Adipocyte (in vitro differentiated cells): Measurements from ENCODE around the gene LRRC1.
"Not testable (repeated sequence)": the region's sequence is repeated elsewhere in the genome, so short reads cannot be mapped to it uniquely, and the experiment has no call there.

Experiments
- DNase-seq: peaks from one replicate; pipeline ENCODE4 v3.0.0-alpha.2; 2015; ENCODE audit warnings: low read depth
- H3K27me3 ChIP-seq: replicated peaks from 2 replicates; pipeline ENCODE4 v1.7.0; 2013; ENCODE audit warnings: mild to moderate bottlenecking, low read length, moderate library complexity; ENCODE audit not compliant: control insufficient read depth, insufficient read depth
- H3K36me3 ChIP-seq: 2 replicates; pipeline ENCODE4 v1.7.0; 2013; ENCODE audit warnings: low read length, mild to moderate bottlenecking, moderate library complexity; ENCODE audit not compliant: control insufficient read depth, insufficient read depth, severe bottlenecking
- H3K4me1 ChIP-seq: 2 replicates; pipeline ENCODE4 v1.7.0; 2013; ENCODE audit warnings: mild to moderate bottlenecking, low read length, moderate library complexity; ENCODE audit not compliant: control insufficient read depth, insufficient read depth
- H3K4me3 ChIP-seq: 2 replicates; pipeline ENCODE4 v1.7.0; 2013; ENCODE audit warnings: mild to moderate bottlenecking, low read length, moderate library complexity
- H3K9ac ChIP-seq: 2 replicates; pipeline ENCODE4 v1.7.0; 2013; ENCODE audit warnings: mild to moderate bottlenecking, low read length, moderate library complexity
- H3K9me3 ChIP-seq: 2 replicates; pipeline ENCODE4 v1.7.0; 2013; ENCODE audit warnings: mild to moderate bottlenecking, low read length, moderate library complexity; ENCODE audit not compliant: control insufficient read depth

Gene LRRC1

GRCh38 chr6:53803081-53803860 lies 8.5 kb downstream of the LRRC1 start:
- no peak overlapping the region for H3K9ac ChIP-seq
- no peaks in the 10 kb centered on the region for H3K9me3 ChIP-seq
- H3K27me3 ChIP-seq = no peaks in the 10 kb centered on the region
- H3K36me3 ChIP-seq = no peaks in the 10 kb centered on the region
- peaks cover 3% of the 10 kb centered on the region for H3K4me1 ChIP-seq
- peak; percentile 33 for DNase-seq
- no peak overlapping the region for H3K4me3 ChIP-seq

DNA sequence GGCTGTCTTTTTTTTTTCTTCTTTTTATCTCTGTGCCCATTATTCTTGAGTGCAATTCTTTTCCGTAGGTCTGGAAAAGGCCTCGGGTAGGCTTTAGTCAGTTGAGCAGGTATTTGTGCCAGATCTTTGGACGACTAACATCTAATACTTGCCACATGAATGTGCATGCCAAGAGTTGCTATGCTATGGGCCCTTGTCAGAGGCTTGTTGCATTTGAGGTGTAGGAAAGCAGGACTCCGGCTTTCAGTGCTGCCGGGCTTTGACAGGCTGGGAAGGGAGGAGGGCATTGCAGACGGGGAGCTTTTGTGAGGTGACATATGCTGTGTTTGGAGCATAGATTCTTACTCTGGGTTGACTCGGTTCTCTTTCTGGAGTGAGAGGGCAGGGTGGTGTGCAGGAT lies 10.2 kb downstream of the LRRC1 start:
- Histone ChIP-seq H3K36me3 (no peaks in the 10 kb centered on the region), H3K4me1 (peaks cover 3% of the 10 kb centered on the region), H3K4me3 (no peak overlapping the region), H3K9me3 (no peaks in the 10 kb centered on the region), H3K27me3 (no peaks in the 10 kb centered on the region), H3K9ac (no peak overlapping the region)
- DNase-seq = no peak

- Histone ChIP-seq H3K9ac (no peak overlapping the region), H3K36me3 (no peaks in the 10 kb centered on the region), H3K4me1 (peaks cover 3% of the 10 kb centered on the region), H3K9me3 (no peaks in the 10 kb centered on the region), H3K4me3 (no peak overlapping the region), H3K27me3 (no peaks in the 10 kb centered on the region)
- DNase-seq = no peak
Measured at GRCh38 chr6:53805725-53806124, 10.9 kb downstream of the LRRC1 start.

DNA sequence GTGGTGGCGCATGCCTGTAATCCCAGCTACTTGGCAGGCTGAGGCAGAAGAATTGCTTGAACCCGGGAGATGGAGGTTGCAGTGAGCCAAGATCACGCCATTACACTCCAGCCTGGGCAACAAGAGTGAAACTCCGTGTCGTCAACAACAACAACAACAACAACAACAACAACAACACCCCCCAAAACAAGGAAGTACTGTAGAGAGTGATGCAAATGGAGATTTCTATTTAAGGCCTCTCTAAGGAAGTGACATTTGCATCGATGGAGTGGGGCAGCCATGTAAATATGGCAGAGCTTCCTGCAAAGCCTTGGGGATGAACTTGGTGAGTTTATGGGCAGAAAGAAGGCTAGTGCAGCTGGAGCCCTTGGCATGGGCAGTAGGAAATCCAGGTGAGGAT lies 12.8 kb downstream of the LRRC1 start:
- H3K27me3 ChIP-seq, H3K4me1 ChIP-seq, H3K9me3 ChIP-seq, H3K4me3 ChIP-seq, H3K9ac ChIP-seq, H3K36me3 ChIP-seq, DNase-seq: not testable (repeated sequence)

- no peaks in the 10 kb centered on the region for H3K4me1 ChIP-seq
- no peaks in the 10 kb centered on the region for H3K9me3 ChIP-seq
- H3K9ac ChIP-seq = no peak overlapping the region
- no peak for DNase-seq
- H3K27me3 ChIP-seq = no peaks in the 10 kb centered on the region
- no peak overlapping the region for H3K4me3 ChIP-seq
- no peaks in the 10 kb centered on the region for H3K36me3 ChIP-seq
Measured at GRCh38 chr6:53808302-53808881, 13.6 kb downstream of the LRRC1 start.

- Histone ChIP-seq H3K9ac (no peak overlapping the region), H3K27me3 (no peaks in the 10 kb centered on the region), H3K4me3 (no peak overlapping the region), H3K36me3 (no peaks in the 10 kb centered on the region), H3K9me3 (no peaks in the 10 kb centered on the region), H3K4me1 (no peaks in the 10 kb centered on the region)
- DNase-seq = no peak
Measured at GRCh38 chr6:53809691-53810090, 14.9 kb downstream of the LRRC1 start.

- Histone ChIP-seq H3K4me3 (no peak overlapping the region), H3K36me3 (no peaks in the 10 kb centered on the region), H3K9ac (no peak overlapping the region), H3K27me3 (no peaks in the 10 kb centered on the region), H3K9me3 (no peaks in the 10 kb centered on the region), H3K4me1 (peaks cover 8% of the 10 kb centered on the region)
- DNase-seq = no peak
Measured at GRCh38 chr6:53811082-53811481, 16.3 kb downstream of the LRRC1 start.

DNA sequence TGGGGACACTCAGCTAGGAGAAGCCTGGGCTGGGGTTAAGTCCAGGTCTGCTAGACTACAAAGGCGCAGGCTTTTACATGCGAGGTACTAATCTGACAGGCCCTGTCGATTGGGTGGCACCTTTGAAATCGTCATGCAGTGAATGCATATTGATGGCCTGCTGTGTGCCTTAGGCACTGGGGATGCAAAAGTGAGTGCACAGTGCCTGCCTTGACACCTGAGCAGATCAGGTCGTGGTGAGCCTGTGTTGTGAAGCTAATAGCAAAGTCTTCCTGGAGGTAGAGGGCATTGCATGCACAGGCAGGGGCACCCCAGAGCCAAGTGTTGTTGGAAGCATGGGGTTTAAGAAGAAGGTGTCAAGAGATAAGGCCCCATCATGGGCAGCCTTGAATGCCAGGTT lies 16.9 kb downstream of the LRRC1 start:
- Histone ChIP-seq H3K36me3 (no peaks in the 10 kb centered on the region), H3K9ac (no peak overlapping the region), H3K9me3 (no peaks in the 10 kb centered on the region), H3K4me3 (no peak overlapping the region), H3K27me3 (no peaks in the 10 kb centered on the region), H3K4me1 (peaks cover 11% of the 10 kb centered on the region)
- DNase-seq = no peak

GRCh38 chr6:53813096-53813495 lies 18.3 kb downstream of the LRRC1 start:
- Histone ChIP-seq H3K4me1 (peaks cover 11% of the 10 kb centered on the region), H3K27me3 (no peaks in the 10 kb centered on the region), H3K4me3 (no peak overlapping the region), H3K36me3 (no peaks in the 10 kb centered on the region), H3K9me3 (no peaks in the 10 kb centered on the region), H3K9ac (no peak overlapping the region)
- no peak for DNase-seq

GRCh38 chr6:53813801-53814200 lies 19.0 kb downstream of the LRRC1 start:
- Histone ChIP-seq H3K36me3 (no peaks in the 10 kb centered on the region), H3K27me3 (no peaks in the 10 kb centered on the region), H3K9ac (no peak overlapping the region), H3K9me3 (no peaks in the 10 kb centered on the region), H3K4me1 (peaks cover 11% of the 10 kb centered on the region), H3K4me3 (no peak overlapping the region)
- DNase-seq = no peak

- H3K27me3 ChIP-seq = no peaks in the 10 kb centered on the region
- DNase-seq = no peak
- no peak overlapping the region for H3K4me3 ChIP-seq
- H3K9me3 ChIP-seq = no peaks in the 10 kb centered on the region
- H3K9ac ChIP-seq = no peak overlapping the region
- H3K36me3 ChIP-seq = no peaks in the 10 kb centered on the region
- H3K4me1 ChIP-seq = peaks cover 11% of the 10 kb centered on the region
Measured at GRCh38 chr6:53814353-53814752, 19.5 kb downstream of the LRRC1 start.
